PC-3 (cell line): ENCODE results near the gene SCT. TPM values are rescaled to one million over a fixed set of nuclear protein-coding genes. Genes with fewer than 3 reads are reported as not detected.
"Not testable (repeated sequence)": the region's sequence is repeated elsewhere in the genome, so short reads cannot be mapped to it uniquely, and the experiment has no call there.

ENCODE experiments used
- ATAC-seq: fragments of 200-7000 bp; cut with Tn5 transposase; 2 replicates; pipeline ENCODE4 v1.9.1; 2020; ENCODE audit warnings: mild to moderate bottlenecking, moderate library complexity
- BruUV-seq: library from RNA; stranded (reverse); fragments of 400-500 nt; replicated peaks from 2 replicates; lab custom pipeline; 2021; lab: Mats Ljungman, UMichigan
- CTCF ChIA-PET: fragments of 300-600 bp; sonication (Branson Sonifier 250); formaldehyde crosslinking; loops from one replicate; lab custom pipeline; 2022; ENCODE audit warnings: antibody characterized with exemption; lab: Charles Lee
- POLR2A ChIA-PET: fragments of 300-600 bp; sonication (Branson Sonifier 250); formaldehyde crosslinking; loops from one replicate; lab custom pipeline; 2022; ENCODE audit warnings: antibody characterized with exemption; ENCODE audit not compliant: unreplicated experiment; lab: Charles Lee
- DNase-seq: peaks from one replicate; pipeline ENCODE4 v3.0.0-alpha.2; 2015
- H2AFZ ChIP-seq: fragments of 300-600 bp; sonication (generic); 2 replicates; pipeline ENCODE4 v1.6.0; 2016; ENCODE audit warnings: antibody characterized with exemption, low read length
- H3F3A ChIP-seq: fragments of 300-600 bp; sonication (generic); one replicate; pipeline ENCODE4 v1.6.0; 2017; ENCODE audit warnings: antibody characterized with exemption, low read length, control low read depth, mild to moderate bottlenecking; ENCODE audit not compliant: unreplicated experiment
- H3K27ac ChIP-seq: fragments of 300-600 bp; sonication (generic); 2 replicates; pipeline ENCODE4 v1.5.1; 2016; ENCODE audit warnings: mild to moderate bottlenecking, low read length
- H3K27me3 ChIP-seq: fragments of 300-600 bp; sonication (generic); 2 replicates; pipeline ENCODE4 v1.6.1; 2016; ENCODE audit warnings: low read length, mixed read lengths
- H3K36me3 ChIP-seq: fragments of 300-600 bp; sonication (generic); 2 replicates; pipeline ENCODE4 v1.6.1; 2016; ENCODE audit warnings: low read depth, mixed run types, low read length, mixed read lengths
- H3K4me1 ChIP-seq: fragments of 300-600 bp; sonication (generic); 2 replicates; pipeline ENCODE4 v1.5.1; 2016; ENCODE audit warnings: low read length; ENCODE audit not compliant: insufficient read depth
- H3K4me2 ChIP-seq: fragments of 300-600 bp; sonication (generic); 2 replicates; pipeline ENCODE4 v1.6.0; 2016; ENCODE audit warnings: low read length
- H3K4me3 ChIP-seq: fragments of 300-600 bp; sonication (generic); 2 replicates; pipeline ENCODE4 v1.5.1; 2016; ENCODE audit warnings: mild to moderate bottlenecking, low read length, mixed read lengths
- H3K79me2 ChIP-seq: fragments of 300-600 bp; sonication (generic); 2 replicates; pipeline ENCODE4 v1.6.1; 2017; ENCODE audit warnings: low read length, mixed read lengths
- H3K9ac ChIP-seq: fragments of 300-600 bp; sonication (generic); 2 replicates; pipeline ENCODE4 v1.6.0; 2016; ENCODE audit warnings: mild to moderate bottlenecking, low read length
- H3K9me2 ChIP-seq: fragments of 300-600 bp; sonication (generic); replicated peaks from 2 replicates; pipeline ENCODE4 v1.6.1; 2016; ENCODE audit warnings: mixed run types, low read length, mixed read lengths
- H3K9me3 ChIP-seq: fragments of 300-600 bp; sonication (generic); 2 replicates; pipeline ENCODE4 v1.6.1; 2016; ENCODE audit warnings: low read length, mixed read lengths
- H4K20me1 ChIP-seq: fragments of 300-600 bp; sonication (generic); 2 replicates; pipeline ENCODE4 v1.6.1; 2016; ENCODE audit warnings: low read length, mixed read lengths
- CTCF ChIP-seq: fragments of 300-600 bp; sonication (generic); conservative IDR thresholded peaks from 2 replicates; pipeline ENCODE4 v1.5.1; 2017; ENCODE audit warnings: antibody characterized with exemption, low read depth, mild to moderate bottlenecking, low read length
- EZH2 ChIP-seq: fragments of 300-600 bp; sonication (generic); IDR thresholded peaks from one replicate; pipeline ENCODE4 v1.6.1; 2017; ENCODE audit warnings: antibody characterized with exemption, mild to moderate bottlenecking, low read length; ENCODE audit not compliant: unreplicated experiment
- EZH2phosphoT487 ChIP-seq: fragments of 300-600 bp; sonication (generic); IDR thresholded peaks from 2 replicates; pipeline ENCODE4 v1.6.1; 2018; ENCODE audit warnings: mild to moderate bottlenecking, antibody characterized with exemption, low read length, borderline replicate concordance
- intact Hi-C: fragments of 100-400 bp; cut with micrococcal nuclease; formaldehyde crosslinking; loops from 2 replicates; pipeline ENCODE4 v1.9.0; 2023
- total RNA-seq: library from RNA; depleted of rRNA; stranded (reverse); fragments of >200 nt; gene quantifications from 2 replicates; pipeline ENCODE4 v1.2.3, GENCODE V29; 2014

Gene SCT
- total RNA-seq, 1 experiment from 2014 or later, result not detected

- H3K4me2 ChIP-seq, result no peak overlapping the region
- H4K20me1 ChIP-seq, result no peaks in the 10 kb centered on the region
- H3K4me3 ChIP-seq, result no peak overlapping the region
- intact Hi-C loops, result no loop called here
- POLR2A ChIA-PET, result no interaction called here
- H3K9me3 ChIP-seq, result no peaks in the 10 kb centered on the region
- H2AFZ ChIP-seq, result no peak overlapping the region
- H3K9ac ChIP-seq, result no peak overlapping the region
- no peaks in the 10 kb centered on the region for H3F3A ChIP-seq
- CTCF ChIA-PET, result no interaction called here
- no peak for TF ChIP-seq EZH2phosphoT487
- TF ChIP-seq EZH2, result no peak
- no peak for TF ChIP-seq CTCF
- H3K9me2 ChIP-seq, result no peaks in the 10 kb centered on the region
- no peaks in the 10 kb centered on the region for H3K79me2 ChIP-seq
- H3K27me3 ChIP-seq, result no peaks in the 10 kb centered on the region
- no TSS peak for BruUV-seq
- no peak for DNase-seq
- ATAC-seq, result no peak
- no peaks in the 10 kb centered on the region for H3K4me1 ChIP-seq
- no peak overlapping the region for H3K27ac ChIP-seq
- H3K36me3 ChIP-seq, result no peaks in the 10 kb centered on the region
Observed at GRCh38 chr11:650482-650881, 23.5 kb upstream of the SCT start.

GRCh38 chr11:647672-648158 is 20.7 kb upstream of the SCT start:
- H3K4me3 ChIP-seq, H3K79me2 ChIP-seq, DNase-seq, H2AFZ ChIP-seq, CTCF ChIA-PET, H3K4me1 ChIP-seq, H3K27ac ChIP-seq, H3K9me3 ChIP-seq, H4K20me1 ChIP-seq, H3K27me3 ChIP-seq, H3K4me2 ChIP-seq, ATAC-seq, intact Hi-C loops, POLR2A ChIA-PET, BruUV-seq, H3K9me2 ChIP-seq, H3K36me3 ChIP-seq, H3K9ac ChIP-seq, H3F3A ChIP-seq: not testable (repeated sequence)

- H3K4me2 ChIP-seq, result no peak overlapping the region
- ChIA-PET POLR2A (no interaction called here), CTCF (no interaction called here)
- TF ChIP-seq CTCF, result no peak
- intact Hi-C loops, result no loop called here
- no peaks in the 10 kb centered on the region for H3K27me3 ChIP-seq
- H3K36me3 ChIP-seq, result no peaks in the 10 kb centered on the region
- no peaks in the 10 kb centered on the region for H4K20me1 ChIP-seq
- H3K79me2 ChIP-seq, result no peaks in the 10 kb centered on the region
- H3K4me1 ChIP-seq, result no peaks in the 10 kb centered on the region
- no TSS peak for BruUV-seq
- H3K9me2 ChIP-seq, result no peaks in the 10 kb centered on the region
- no peak overlapping the region for H3K9ac ChIP-seq
- no peaks in the 10 kb centered on the region for H3K9me3 ChIP-seq
- ATAC-seq, result no peak
- no peak for DNase-seq
- H2AFZ ChIP-seq, result no peak overlapping the region
- no peak overlapping the region for H3K4me3 ChIP-seq
- no peak overlapping the region for H3K27ac ChIP-seq
- no peaks in the 10 kb centered on the region for H3F3A ChIP-seq
Observed at GRCh38 chr11:646214-646613, 19.2 kb upstream of the SCT start.
